ENCODE results near the gene ZNF362.

DNA sequence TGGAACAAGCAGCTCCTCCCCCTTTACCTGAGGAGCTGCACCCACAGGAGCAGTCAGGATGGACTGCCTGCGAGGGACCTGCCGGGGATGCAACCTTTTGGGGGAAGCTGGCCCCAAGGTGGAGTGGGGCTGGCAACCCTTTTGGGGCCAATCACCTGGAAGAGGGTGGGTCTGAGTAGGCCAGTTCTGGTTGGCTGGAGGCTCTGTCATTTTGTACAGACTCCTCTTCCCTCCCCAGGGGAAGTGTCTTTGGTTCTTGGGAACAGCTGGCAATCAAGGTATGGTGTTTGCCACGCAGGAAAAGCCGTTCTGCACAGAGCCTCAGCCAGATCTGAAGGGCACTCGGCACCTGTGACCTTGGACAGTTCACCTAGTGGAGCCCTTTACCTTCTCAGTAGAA is 64.9 kb downstream of the ZNF362 start:
- TF ChIP-seq, protein P1, sequence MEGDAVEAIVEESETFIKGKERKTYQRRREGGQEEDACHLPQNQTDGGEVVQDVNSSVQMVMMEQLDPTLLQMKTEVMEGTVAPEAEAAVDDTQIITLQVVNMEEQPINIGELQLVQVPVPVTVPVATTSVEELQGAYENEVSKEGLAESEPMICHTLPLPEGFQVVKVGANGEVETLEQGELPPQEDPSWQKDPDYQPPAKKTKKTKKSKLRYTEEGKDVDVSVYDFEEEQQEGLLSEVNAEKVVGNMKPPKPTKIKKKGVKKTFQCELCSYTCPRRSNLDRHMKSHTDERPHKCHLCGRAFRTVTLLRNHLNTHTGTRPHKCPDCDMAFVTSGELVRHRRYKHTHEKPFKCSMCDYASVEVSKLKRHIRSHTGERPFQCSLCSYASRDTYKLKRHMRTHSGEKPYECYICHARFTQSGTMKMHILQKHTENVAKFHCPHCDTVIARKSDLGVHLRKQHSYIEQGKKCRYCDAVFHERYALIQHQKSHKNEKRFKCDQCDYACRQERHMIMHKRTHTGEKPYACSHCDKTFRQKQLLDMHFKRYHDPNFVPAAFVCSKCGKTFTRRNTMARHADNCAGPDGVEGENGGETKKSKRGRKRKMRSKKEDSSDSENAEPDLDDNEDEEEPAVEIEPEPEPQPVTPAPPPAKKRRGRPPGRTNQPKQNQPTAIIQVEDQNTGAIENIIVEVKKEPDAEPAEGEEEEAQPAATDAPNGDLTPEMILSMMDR (conservative IDR thresholded peaks at IDR 0.05; ENCODE audit: low read depth in 2 of 2), result no peak
- TF ChIP-seq EZH2 (IDR thresholded peaks at IDR 0.05; ENCODE audit: low read depth, unreplicated experiment) (no peak), CREB1 (CRISPR knock-in tag; IDR thresholded peaks at IDR 0.05; ENCODE audit: low read depth) (no peak)
- TF ChIP-seq, protein P2, sequence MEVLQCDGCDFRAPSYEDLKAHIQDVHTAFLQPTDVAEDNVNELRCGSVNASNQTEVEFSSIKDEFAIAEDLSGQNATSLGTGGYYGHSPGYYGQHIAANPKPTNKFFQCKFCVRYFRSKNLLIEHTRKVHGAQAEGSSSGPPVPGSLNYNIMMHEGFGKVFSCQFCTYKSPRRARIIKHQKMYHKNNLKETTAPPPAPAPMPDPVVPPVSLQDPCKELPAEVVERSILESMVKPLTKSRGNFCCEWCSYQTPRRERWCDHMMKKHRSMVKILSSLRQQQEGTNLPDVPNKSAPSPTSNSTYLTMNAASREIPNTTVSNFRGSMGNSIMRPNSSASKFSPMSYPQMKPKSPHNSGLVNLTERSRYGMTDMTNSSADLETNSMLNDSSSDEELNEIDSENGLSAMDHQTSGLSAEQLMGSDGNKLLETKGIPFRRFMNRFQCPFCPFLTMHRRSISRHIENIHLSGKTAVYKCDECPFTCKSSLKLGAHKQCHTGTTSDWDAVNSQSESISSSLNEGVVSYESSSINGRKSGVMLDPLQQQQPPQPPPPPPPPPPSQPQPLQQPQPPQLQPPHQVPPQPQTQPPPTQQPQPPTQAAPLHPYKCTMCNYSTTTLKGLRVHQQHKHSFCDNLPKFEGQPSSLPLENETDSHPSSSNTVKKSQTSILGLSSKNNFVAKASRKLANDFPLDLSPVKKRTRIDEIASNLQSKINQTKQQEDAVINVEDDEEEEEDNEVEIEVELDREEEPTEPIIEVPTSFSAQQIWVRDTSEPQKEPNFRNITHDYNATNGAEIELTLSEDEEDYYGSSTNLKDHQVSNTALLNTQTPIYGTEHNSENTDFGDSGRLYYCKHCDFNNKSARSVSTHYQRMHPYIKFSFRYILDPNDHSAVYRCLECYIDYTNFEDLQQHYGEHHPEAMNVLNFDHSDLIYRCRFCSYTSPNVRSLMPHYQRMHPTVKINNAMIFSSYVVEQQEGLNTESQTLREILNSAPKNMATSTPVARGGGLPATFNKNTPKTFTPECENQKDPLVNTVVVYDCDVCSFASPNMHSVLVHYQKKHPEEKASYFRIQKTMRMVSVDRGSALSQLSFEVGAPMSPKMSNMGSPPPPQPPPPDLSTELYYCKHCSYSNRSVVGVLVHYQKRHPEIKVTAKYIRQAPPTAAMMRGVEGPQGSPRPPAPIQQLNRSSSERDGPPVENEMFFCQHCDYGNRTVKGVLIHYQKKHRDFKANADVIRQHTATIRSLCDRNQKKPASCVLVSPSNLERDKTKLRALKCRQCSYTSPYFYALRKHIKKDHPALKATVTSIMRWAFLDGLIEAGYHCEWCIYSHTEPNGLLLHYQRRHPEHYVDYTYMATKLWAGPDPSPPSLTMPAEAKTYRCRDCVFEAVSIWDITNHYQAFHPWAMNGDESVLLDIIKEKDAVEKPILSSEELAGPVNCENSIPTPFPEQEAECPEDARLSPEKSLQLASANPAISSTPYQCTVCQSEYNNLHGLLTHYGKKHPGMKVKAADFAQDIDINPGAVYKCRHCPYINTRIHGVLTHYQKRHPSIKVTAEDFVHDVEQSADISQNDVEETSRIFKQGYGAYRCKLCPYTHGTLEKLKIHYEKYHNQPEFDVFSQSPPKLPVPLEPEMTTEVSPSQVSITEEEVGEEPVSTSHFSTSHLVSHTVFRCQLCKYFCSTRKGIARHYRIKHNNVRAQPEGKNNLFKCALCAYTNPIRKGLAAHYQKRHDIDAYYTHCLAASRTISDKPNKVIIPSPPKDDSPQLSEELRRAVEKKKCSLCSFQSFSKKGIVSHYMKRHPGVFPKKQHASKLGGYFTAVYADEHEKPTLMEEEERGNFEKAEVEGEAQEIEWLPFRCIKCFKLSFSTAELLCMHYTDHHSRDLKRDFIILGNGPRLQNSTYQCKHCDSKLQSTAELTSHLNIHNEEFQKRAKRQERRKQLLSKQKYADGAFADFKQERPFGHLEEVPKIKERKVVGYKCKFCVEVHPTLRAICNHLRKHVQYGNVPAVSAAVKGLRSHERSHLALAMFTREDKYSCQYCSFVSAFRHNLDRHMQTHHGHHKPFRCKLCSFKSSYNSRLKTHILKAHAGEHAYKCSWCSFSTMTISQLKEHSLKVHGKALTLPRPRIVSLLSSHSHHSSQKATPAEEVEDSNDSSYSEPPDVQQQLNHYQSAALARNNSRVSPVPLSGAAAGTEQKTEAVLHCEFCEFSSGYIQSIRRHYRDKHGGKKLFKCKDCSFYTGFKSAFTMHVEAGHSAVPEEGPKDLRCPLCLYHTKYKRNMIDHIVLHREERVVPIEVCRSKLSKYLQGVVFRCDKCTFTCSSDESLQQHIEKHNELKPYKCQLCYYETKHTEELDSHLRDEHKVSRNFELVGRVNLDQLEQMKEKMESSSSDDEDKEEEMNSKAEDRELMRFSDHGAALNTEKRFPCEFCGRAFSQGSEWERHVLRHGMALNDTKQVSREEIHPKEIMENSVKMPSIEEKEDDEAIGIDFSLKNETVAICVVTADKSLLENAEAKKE (CRISPR knock-in tag; IDR thresholded peaks at IDR 0.05), result no peak
